ENCODE results near the gene FAM180A.

Gene FAM180A

GRCh38 chr7:135685306-135686084, 63.1 kb downstream of the FAM180A start:
- DNase-seq (ENCODE audit: low read depth in 2 of 3, low spot score in 2 of 3) = no peak

- no peak for DNase-seq (ENCODE audit: low read depth in 2 of 3, low spot score in 2 of 3)
Measured at GRCh38 chr7:135684699-135685098, 63.9 kb downstream of the FAM180A start.

- no peak for DNase-seq (ENCODE audit: low read depth in 2 of 3, low spot score in 2 of 3)
Measured at GRCh38 chr7:135684136-135684535, 64.5 kb downstream of the FAM180A start.

GRCh38 chr7:135683609-135684008, 65.0 kb downstream of the FAM180A start:
- DNase-seq (ENCODE audit: low read depth in 2 of 3, low spot score in 2 of 3) = no peak

GRCh38 chr7:135682191-135682590, 66.4 kb downstream of the FAM180A start:
- DNase-seq (ENCODE audit: low read depth in 2 of 3, low spot score in 2 of 3) = no peak

GRCh38 chr7:135681762-135682161, 66.9 kb downstream of the FAM180A start:
- no peak for DNase-seq (ENCODE audit: low read depth in 2 of 3, low spot score in 2 of 3)
